NCI-H2196 (cell line): ENCODE results near the gene FGD5.
"Not testable (repeated sequence)": the region's sequence is repeated elsewhere in the genome, so short reads cannot be mapped to it uniquely, and the experiment has no call there.

Source experiments
- DNase-seq: peaks from one replicate; lab custom pipeline; 2025; ENCODE audit not compliant: unreplicated experiment; lab: John Stamatoyannopoulos, UW

The FGD5 gene

DNA sequence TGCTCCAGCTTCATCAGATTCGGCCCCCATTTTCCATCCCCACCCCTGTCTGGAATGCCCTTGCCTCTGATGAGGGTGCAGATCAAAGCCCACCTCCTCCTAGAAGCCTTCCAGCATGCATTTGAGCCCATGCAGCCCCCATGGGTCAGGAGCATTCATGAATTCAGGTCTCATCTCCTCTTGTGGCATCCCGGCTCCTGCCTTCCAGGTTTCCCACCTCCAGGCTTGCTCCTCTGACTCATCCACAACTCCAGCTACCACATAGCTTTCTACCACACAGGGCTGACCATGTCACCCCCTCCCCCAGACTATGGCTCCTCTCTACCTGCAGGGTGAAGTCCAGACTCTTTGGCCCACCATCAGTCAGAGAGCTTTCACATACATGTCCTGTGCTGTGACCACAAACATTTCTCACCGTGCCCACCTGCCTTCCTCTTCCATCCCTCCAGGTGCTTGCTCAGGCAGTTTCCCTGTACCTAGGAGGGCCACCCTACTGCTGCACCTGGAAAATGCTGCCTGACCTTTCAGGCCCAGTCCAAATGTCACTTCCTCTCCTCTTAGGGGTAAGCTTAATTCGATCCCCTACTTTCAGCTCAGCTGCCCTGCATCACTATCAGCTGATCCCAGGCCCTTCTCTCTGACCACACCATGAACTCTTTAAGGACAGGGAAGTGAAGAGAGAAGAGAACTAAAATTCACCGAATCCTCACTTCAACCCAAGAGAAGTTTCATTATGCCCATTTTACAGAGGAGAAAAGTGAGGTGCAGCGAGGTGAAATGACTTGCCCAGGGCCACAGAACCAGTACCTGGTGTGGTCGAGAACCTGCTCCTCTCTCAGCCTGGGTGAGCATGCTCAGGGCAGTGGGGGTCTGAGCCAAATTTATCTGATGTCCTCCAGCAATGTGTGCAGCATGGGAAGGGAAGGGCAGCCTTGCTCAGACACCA lies 13.7 kb upstream of the FGD5 start:
- DNase-seq, result no peak

DNA sequence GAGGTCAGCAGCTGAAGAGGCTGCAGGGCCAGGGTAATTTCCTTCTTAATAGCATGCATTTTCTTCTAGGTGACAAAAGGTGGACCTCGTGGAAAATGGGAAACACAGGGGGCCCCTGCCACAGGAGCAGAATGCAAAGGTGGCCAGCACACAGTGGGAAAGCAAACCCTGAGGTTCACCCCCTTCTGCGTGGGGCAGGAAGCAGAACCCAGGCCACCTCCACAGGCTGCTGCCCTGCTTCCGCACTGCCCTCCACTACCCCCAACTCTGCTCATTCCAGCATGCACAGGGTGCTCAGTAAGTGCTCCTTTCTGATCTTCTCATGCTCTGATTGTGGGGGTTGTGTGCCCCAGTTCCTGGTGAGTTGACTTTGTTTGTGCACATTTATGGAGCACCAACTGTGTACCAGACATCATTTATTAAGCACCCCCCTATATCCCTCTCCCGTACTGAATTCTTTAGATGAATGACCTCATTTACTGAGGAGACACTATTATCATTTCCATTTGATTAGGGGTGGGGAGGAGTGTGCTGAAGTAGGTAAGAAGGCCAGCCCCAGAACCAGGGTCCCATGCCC lies 12.7 kb upstream of the FGD5 start:
- no peak for DNase-seq

DNA sequence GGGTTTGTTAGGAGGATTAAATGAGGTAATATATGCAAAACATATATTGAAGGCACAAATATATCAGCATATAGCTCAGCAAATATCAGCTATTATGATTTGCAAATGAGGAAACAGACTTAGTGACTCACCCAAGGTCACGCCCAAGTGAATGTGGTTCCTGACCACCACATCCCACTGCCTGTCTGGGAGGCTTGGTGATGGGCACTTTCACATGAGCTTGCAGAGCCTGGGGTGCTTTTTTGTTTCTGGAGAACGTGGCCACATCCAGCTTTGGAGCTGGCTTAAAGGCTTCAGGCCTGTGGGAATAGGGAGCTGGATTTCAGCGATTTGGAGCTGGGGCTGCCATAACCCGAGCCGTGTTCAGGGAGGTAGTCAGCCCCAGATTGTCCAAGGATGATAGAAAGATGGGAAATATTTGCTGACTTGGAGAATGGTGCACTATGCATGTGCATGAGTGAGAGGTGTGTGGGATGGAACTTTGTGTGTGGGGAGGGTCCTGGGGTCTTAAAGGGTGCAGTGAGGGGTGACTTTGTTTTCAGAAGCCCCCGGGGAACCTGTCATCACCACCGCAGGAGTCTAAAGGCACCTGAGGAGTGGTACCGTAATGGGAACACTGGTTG lies 12.0 kb upstream of the FGD5 start:
- DNase-seq, result no peak

DNA sequence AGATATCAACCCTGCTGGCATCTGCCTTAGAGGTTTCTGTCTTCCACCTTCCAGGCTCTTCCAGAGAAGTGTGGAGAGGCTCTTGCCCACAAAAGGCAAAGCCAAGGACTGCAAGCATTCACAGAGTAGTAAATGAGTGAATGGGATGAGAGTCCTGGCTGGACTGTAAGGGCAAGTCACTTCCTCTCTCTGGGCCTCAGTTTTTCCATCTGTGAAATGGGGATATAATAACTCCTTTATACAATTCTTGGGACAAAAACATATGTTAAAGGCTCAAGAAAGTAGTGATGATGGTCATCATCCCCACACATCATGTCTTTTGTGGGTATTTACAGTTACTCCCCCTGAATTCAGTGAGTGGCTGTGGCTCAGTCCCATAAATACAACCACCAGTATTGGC lies 10.7 kb upstream of the FGD5 start:
- DNase-seq, result no peak

DNA sequence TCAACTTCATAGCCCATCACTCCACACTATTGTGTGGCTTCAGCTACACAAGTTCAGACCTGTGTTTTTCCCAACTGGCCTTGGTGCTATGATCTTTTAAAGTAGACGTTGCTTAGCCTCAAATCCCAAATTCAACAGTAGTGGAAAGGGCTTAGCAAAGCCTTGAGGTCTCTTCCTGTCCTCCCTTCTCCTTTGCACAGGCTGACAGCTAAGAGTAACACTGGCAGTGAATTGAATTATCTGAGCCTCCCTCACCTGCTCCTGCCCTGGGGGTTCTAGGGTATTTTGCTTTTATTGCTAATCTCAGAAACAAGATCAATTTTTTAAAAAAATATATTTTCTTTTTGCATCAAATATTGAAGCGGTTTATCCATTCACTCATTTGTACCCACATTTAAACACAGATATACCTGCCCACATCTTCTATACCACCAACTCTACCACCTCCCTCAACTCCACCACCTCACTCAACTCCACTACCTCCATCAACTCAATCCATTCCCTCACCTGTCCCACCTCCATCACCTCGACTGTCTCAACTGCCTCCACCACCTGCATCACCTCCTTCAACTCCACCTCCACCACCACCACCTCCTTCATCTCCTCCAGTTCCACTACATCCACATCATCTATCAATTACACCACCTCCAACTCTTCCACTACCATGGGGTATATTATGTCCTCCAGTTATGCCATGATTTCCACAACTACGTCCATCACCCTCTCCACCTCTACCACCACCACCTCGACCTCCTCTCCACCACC lies 10.1 kb upstream of the FGD5 start:
- DNase-seq, result no peak

DNA sequence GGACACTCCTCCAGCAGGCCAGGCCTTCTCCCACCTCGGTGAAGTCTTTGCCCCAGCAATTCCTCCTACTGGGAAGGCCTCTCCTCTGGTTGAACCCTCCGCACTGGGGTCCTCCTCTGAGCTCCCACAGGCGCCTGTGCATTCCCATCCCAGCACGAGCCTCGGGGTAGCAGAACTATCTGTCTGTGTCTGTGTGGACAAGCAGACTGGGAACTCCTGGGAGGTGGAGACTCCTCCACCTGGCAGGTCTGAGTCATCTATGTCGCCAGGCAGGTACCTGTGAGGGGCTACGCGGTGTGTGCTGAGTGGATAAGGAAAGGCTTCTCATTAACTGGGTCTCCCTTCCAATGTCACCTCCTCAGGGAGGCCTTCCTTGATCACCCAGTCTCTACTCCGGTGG lies 9.2 kb upstream of the FGD5 start:
- DNase-seq, result not testable (repeated sequence)

DNA sequence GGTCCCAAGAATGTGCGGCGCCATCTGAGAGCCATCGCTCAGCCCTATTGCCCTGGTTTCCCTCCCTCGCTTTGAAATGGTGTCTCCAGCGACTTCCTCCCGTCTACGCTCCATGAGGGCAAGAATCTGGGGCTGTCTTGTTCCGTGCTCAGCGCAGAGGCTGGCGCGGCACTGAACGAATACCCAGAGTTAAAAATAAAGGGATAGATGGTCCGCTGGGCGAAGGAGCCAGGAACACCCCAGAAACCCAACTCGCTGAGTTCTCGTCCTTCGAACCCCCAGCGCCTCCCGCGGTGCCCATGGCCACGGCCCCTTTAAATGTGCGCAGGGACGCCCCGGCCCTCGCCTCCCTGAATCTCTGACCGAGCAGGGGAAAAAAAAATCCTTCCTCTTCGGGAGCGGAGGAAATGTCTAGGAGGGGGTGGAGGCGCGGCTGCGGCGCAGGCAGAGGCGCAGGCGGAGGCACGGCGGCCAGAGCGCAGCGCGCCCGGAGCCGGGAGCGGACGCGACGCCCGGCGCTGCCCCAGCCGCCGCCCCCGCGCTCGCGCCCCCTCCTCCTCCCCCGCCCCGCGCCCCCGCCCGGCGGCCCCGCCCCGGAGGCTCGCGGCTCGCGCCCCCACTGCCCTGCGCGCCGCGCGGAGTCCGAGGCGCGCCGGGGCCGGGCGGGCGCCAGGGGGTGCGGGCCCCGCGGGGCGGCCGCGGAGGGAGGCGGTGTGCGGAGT lies 8.5 kb upstream of the FGD5 start:
- DNase-seq, result no peak

DNA sequence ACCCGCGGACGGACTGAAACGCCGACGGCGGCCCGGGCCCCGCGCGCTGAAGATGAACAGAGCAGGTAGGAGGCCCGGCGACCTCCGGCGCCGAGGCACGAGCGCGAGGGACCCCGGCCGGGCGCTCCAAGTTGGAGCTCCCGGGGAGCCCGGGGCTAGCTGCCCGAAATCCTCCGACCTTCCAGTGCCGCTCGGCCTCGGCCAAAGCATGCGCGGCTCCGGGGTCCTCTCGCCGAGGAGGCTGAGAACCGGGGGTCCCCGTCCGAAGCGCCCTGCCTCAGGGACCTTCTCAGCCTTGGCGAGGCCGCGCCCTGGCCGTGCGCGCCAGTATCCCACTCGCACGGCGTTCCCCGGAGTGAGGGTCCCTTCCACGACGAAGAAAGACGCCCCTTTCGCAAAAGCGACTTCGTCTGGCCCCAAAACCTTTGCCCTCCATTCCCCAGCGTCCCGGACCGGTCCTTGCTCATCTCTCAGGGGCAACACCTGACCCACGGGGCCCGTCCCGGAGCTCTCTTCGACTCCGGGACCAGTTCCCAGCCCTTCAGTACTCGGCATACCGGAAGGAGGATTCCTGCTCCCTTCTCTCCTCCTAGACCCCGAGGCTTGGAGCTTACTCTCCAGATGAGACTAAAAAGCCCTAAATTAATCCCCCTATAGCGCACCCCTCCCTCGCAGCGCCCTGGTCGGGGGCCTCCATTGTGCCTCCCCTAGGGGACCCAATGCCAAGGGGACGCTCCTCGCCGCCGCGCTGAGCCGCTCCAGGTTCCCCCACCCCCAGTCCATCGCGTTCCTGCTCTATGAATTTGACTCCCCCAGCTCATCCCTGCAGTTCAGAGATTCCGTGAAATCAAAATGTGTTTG lies 7.7 kb upstream of the FGD5 start:
- DNase-seq, result no peak

DNA sequence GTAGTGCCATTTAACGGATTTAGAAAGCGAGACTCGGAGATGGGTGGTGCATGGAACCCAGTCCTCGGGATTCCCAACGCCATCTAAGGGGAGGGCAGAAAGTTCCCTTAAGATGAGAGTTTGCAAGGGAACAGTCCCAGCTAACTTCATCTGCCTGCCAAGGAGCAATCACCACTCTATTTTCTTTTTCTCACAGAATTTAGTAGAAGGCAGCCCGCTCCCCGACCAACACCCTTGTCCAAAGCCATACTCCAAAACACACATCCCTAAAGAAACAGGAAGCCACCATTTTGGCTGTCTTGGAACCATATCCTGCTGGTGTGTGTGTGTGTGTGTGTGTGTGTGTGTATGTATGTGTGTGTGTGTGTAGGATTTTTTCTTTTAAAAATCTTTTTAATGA lies 7.1 kb upstream of the FGD5 start:
- no peak for DNase-seq

DNA sequence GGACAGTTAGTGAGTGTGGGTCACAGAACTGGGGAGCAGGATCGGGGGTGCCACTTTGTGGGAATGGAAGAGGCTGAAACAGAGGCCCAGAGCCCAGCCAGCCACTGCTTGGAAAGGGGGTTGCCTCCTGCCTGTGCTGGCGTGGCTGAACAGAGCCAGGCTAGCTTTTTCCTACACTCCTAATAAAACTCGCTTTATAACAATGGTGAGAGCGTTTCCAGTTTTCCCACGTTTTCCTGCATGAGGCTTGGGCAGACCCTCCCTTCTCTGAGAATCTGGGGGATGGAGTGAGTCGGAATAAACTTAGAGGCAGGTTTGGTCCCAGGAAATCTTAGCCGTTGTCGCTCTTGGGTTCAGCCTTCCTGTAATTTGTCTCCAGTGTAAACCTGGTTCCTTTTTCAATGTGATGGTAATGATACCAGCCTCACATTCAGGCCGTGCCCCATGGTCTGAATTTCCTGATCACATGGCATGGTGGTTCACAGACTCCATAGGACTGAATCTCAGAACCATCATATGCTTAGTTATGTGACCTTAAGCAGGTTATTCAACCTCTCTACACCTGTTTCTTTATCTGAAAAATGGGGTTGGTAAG lies 6.5 kb upstream of the FGD5 start:
- DNase-seq, result no peak

DNA sequence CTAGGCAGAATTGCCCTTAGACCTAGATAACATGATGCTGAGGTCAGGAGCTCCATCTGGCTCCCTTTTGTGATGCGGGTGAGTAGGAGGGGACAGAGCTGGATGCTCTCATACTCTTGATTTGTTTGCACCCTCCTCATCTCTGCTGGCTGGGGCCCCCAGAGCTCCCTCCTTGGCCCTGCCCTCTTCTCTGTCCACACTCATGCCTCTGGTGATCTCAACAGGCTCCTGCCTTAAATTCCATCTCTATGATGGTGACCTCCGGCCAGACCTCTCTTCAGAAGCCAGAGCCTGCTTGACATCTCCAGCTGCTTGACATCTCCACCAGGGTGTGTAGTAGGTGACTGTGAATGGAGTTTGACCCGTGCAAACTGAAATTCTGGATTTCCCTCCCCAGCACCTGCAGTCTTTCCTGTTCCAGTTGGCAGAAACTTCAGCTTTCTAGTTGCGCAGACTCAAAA lies 4.3 kb upstream of the FGD5 start:
- DNase-seq, result no peak

DNA sequence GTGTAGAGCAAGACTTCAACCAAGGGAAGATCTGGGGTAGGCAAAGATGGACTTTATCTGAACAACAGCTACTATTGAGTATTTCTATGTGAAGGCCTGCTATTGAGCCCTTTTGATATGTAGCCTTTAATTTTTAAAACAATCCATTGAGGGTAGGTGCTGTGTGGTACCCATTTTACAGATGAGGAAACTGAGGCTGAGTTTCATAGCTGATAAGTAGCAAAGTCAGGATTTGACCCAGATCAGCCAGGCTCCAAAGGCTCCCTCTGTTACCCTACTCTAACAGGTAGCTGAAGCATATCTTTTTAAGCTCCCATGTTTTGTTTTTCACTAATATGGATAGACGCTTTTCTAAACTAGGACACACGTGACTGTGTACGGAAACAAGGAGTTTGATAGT lies 2.4 kb upstream of the FGD5 start:
- no peak for DNase-seq

DNA sequence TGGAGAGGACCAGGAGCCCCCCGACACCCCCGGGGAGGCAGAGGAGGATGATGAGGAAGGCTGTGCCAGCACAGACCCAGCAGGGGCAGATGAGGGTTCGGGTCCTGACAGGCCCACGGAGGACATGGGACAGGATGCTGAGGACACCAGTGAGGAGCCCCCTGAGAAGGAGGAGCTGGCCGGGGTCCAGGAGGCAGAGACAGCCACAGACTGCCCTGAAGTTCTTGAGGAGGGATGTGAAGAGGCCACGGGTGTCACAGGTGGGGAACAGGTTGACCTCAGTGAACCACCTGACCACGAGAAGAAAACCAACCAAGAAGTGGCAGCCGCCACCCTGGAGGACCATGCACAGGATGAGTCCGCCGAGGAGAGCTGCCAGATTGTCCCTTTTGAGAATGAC lies 909 bp downstream of the FGD5 start:
- no peak for DNase-seq

DNA sequence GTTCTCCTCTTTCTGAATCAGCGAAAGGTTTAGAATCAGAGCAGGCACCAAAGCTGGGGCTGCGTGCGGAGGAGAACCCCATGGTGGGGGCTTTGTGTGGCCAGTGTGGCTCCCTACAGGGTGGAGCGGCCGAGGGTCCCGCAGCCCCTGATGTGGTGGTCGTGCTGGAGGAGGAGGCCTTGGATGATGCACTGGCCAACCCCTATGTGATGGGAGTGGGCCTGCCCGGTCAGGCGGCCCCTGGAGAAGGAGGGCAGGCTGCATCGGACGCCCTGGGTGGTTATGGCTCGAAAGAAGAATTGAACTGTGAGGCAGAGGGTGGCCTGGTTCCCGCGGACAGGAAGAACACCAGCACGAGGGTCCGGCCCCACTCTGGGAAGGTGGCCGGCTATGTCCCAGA lies 1.4 kb downstream of the FGD5 start:
- DNase-seq, result no peak

DNA sequence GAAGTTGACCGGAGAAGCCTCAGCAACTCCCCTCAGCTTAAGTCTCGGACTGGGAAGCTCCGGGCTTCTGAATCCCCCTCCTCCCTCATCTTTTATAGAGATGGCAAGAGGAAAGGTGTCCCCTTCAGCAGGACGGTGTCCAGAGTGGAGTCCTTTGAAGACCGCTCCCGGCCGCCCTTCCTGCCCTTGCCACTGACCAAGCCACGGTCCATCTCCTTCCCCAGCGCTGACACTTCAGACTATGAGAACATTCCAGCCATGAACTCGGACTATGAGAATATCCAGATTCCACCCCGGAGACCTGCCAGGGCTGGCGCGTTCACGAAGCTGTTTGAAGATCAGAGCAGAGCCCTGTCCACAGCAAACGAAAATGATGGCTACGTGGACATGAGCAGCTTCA lies 2.4 kb downstream of the FGD5 start:
- no peak for DNase-seq

DNA sequence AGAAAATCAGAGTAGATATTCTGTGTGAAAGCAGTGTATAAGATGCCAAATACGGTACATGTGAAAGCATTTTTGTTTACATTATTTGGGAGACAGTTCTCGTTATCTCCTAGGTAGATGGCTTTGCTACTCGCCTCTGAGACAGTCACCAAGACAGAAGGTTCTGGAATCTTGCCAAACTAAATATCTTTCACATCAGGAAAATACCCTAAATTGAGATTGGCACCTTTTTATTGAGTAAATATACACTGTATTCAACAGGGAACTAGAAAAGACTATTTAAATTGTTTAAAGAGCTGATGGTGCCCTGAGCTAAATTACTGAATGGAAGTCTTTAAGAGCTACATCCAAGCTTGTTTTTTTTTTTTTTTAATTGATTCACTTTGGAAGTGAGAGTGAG lies 3.4 kb downstream of the FGD5 start:
- DNase-seq, result no peak

DNA sequence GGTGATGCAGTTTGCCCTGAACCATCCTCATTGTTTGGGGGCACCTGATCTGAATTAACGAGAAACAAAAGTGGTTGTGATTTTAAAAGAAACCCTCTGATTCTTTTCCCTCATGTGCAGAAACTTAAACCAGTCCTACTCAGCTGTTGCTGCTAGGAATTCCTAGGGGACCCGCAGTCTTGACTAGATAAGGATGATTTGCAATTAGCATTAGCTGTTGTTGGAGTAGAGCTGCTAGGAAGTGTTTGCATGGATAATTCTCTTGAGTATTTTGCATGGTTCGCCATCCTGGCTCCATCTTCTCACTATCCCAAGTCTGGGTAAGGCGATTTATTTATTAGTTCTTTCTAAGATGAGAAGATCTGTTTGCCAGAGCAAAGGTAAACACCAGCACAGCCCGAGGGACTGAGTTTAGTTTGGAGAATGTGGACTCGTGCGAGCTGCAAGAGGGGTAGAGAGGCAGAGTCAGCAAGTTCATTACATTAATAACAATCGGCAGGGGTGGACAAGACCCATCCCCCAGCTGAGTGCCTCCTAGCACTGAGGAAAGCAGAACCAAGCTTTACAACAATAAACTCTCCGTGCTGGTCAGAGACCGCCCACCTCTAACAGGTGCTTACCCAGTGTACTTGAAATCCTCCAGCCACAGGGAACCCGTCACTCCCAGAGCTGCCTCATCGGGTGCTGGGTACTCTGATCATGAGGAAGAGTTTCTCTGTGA lies 4.1 kb downstream of the FGD5 start:
- no peak for DNase-seq

DNA sequence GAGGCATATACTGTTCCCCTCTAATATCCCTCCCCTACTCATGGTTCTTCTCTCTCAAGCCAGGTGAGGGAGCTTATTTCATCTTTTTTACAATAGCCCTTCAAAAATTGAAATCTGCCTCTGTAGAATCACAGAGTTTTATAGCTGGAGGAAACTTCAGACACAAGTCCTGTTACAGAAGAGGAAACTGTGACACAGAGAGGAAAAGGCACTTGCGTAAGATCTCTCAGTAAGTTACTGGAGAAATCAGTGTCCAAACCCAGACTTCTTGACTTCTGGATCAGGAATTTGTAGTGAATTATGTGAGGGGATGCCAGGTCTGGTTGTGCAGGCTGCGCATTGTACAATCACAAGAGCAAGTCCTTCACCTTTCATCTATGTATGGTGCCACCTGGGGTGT lies 4.6 kb downstream of the FGD5 start:
- DNase-seq, result no peak
